ENCODE data around the gene NPLOC4. TPM values are rescaled to one million over a fixed set of nuclear protein-coding genes. Genes with fewer than 3 reads are reported as not detected.

NPLOC4 gene
- total and polyA plus RNA-seq, 8 donors, result 24.0 to 284 (median 54.8) TPM

GRCh38 chr17:81512562-81513371, 124.1 kb downstream of the NPLOC4 start, which contains the start of gene ACTG1:
Gene ACTG1, minus strand, starts transcription at chr17:81512799. Its CDS starts 445 bp downstream, at chr17:81512354.
- DNase-seq, result peak; percentile 94 to 97
- peak within 1 kb of the TSS; percentile 79 to 97 (median 89) for H3K4me3 ChIP-seq
- no peaks in the 10 kb centered on the region for H3K27me3 ChIP-seq
- intact Hi-C loops (cut with DNase I; ENCODE audit: low total_unique reads), result no loop called here
- peaks cover 29 to 40% (median 36%) of the 10 kb centered on the region in 4 donors for H3K36me3 ChIP-seq
- TF ChIP-seq POLR2A (IDR thresholded peaks at IDR 0.05) (peak in 1 of 4 donors; percentile 86), EP300 (IDR thresholded peaks at IDR 0.05) (no peak), CTCF (IDR thresholded peaks at IDR 0.05) (no peak), POLR2AphosphoS5 (IDR thresholded peaks at IDR 0.05) (peak; percentile 84 to 99 (median 99))
- H3K9me3 ChIP-seq, result no peaks in the 10 kb centered on the region
- peaks cover 26 to 72% (median 56%) of the 10 kb centered on the region in 4 donors for H3K4me1 ChIP-seq
- WGBS, 5 donors, result 0 to 1% (median 1%) methylated on average over 5 to 111 of the region's 111 CpGs
- H3K27ac ChIP-seq, result peak within 1 kb of the TSS; percentile 100

GRCh38 chr17:81511804-81512561, 124.9 kb downstream of the NPLOC4 start:
- peak in 1 of 2 donors; percentile 28 for DNase-seq

GRCh38 chr17:81511554-81511803, 125.4 kb downstream of the NPLOC4 start:
- H3K36me3 ChIP-seq, result peaks cover 29 to 40% (median 36%) of the 10 kb centered on the region in 4 donors
- peak overlapping the region; percentile 93 to 100 (median 100) for H3K27ac ChIP-seq
- WGBS, 5 donors, result 1 to 3% (median 1%) methylated on average over 9 of the region's 9 CpGs
- no peaks in the 10 kb centered on the region for H3K27me3 ChIP-seq
- intact Hi-C loops (cut with DNase I; ENCODE audit: low total_unique reads), result no loop called here
- H3K4me1 ChIP-seq, result peaks cover 16 to 60% (median 43%) of the 10 kb centered on the region in 4 donors
- TF ChIP-seq POLR2AphosphoS5 (IDR thresholded peaks at IDR 0.05), result peak in 1 of 3 donors; percentile 2
- no peak for TF ChIP-seq CTCF (IDR thresholded peaks at IDR 0.05)
- no peak for DNase-seq
- H3K9me3 ChIP-seq, result no peaks in the 10 kb centered on the region
- peak overlapping the region; percentile 79 to 97 (median 89) for H3K4me3 ChIP-seq

More at GRCh38 chr17:81511804-81512561, 124.9 kb downstream of the NPLOC4 start:
- Histone ChIP-seq H3K27me3 (no peaks in the 10 kb centered on the region), H3K4me3 (peak overlapping the region; percentile 79 to 97 (median 89)), H3K27ac (peak overlapping the region; percentile 93 to 100 (median 100)), H3K9me3 (no peaks in the 10 kb centered on the region), H3K4me1 (peaks cover 19 to 65% (median 48%) of the 10 kb centered on the region in 4 donors), H3K36me3 (peaks cover 29 to 40% (median 36%) of the 10 kb centered on the region in 4 donors)
- intact Hi-C loops (cut with DNase I; ENCODE audit: low total_unique reads), result no loop called here
- TF ChIP-seq POLR2A (IDR thresholded peaks at IDR 0.05) (no peak), EP300 (IDR thresholded peaks at IDR 0.05) (no peak), POLR2AphosphoS5 (IDR thresholded peaks at IDR 0.05) (no peak), CTCF (IDR thresholded peaks at IDR 0.05) (no peak)
- 0 to 1% (median 0%) methylated on average over 37 to 62 of the region's 62 CpGs for WGBS, 5 donors

- peak overlapping the region; percentile 93 to 100 (median 100) for H3K27ac ChIP-seq
- H3K27me3 ChIP-seq, result no peaks in the 10 kb centered on the region
- peaks cover 11 to 55% (median 38%) of the 10 kb centered on the region in 4 donors for H3K4me1 ChIP-seq
- 1 to 2% (median 2%) methylated on average over 36 to 48 of the region's 48 CpGs for WGBS, 5 donors
- no peaks in the 10 kb centered on the region for H3K9me3 ChIP-seq
- H3K36me3 ChIP-seq, result peaks cover 29 to 40% (median 36%) of the 10 kb centered on the region in 4 donors
- peak in 1 of 2 donors; percentile 51 for DNase-seq
- TF ChIP-seq CTCF (IDR thresholded peaks at IDR 0.05), result no peak
- TF ChIP-seq EP300 (IDR thresholded peaks at IDR 0.05), result no peak
- peak in 1 of 3 donors; percentile 12 for TF ChIP-seq POLR2AphosphoS5 (IDR thresholded peaks at IDR 0.05)
- TF ChIP-seq POLR2A (IDR thresholded peaks at IDR 0.05), result no peak
- intact Hi-C loops (cut with DNase I; ENCODE audit: low total_unique reads), result no loop called here
- peak overlapping the region; percentile 79 to 97 (median 89) for H3K4me3 ChIP-seq
Observed at GRCh38 chr17:81510785-81511553, 125.9 kb downstream of the NPLOC4 start.

Data from stomach (tissue), 9 donors.